Stimulated activated CD8-positive, alpha-beta memory T cell treated with anti-CD3 and anti-CD28 coated beads, Interleukin-7, amount 100 ng/mL, for 48 hours (primary cell): ENCODE results near the gene SNTA1.
"Not testable (repeated sequence)": the region's sequence is repeated elsewhere in the genome, so short reads cannot be mapped to it uniquely, and the experiment has no call there.

ENCODE experiments used
- DNase-seq, 2 donors: peaks; one replicate each; pipeline ENCODE4 v3.0.0-alpha.2; 2020; ENCODE audit warnings: low read depth in 1 of 2; ENCODE audit errors: extremely low read depth in 1 of 2

Gene SNTA1

GRCh38 chr20:33443512-33444239 is at the start of gene SNTA1:
SNTA1 (minus strand) TSS chr20:33443763; CDS start chr20:33443620, 143 bp downstream.
- DNase-seq: peak; percentile 67 to 87

DNA sequence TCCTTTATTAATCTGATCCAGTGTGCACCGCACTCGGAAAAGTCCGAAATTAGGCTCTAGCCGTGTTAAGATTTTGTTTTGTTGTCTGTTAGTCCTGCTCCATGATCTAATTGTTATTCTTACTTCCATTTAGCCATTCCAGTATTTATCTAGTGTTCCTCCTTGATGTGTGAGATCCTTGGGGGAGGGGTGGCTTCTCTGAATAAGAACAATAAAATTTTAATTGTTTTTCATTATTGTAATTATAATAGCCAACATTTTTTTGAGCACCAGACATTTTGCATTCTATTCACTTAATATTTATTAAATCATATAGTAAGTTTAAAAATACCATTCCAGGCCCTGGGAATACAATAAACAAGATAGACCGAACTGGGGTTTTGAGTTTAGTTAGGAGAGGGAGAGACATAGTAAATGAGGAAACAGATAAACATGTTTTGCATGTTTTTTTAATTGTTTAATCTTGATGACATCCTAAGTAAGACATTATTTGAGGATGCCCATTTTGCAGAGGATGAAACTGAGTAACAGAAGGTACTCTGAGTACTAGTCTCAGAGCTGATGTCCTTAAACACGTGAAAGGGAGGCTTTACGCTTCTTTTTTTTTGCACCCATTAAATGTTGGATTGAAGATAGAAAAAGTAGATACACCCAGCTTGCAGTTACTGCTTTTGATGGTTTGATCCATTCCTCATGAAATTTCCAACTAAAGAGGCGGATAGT is 47.5 kb upstream of the SNTA1 start:
- no peak for DNase-seq

DNA sequence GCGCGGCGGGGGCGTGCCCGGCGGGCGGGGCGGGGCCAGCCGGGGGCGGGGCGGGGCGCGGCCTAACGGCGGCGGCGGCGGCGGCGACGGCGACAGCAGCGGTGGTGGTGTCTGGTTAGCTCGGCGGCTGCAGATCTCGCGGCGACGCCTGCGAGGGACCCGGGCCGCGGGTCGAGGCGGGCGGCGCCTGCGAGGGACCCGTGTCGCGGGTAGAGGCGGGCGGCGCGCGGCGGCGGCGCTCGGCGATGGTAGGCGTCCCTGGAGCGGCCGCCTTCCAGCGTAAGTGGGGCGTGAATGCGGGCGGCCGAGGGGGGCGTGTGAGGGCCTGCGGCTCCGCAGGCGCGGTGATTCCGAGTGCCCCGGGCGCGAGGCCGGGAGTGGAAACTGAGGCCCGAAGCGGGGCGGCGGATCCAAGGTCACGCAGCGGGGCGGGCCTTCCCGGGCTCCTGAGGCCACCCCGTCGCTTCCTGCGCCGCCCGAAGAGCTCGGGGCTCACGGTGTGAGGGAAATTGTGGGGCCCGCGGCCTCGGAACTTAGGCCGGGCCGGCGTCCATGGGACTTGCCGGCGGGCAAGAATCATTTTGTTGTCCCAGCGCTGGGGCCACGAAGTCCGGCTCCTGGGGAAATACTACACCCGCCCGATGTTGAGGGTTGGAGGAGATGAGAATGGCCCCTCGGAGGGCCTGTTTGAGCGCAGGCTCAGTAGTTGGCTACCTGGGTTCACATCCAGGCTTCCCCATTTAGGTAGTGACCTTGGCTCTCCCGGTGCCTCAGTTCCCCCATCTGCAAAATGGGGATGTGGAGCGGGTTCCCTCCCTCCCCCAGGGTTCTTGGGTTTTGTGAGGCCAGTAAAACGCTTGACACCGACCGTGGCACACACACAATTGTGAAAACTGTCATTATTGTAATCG is 46.7 kb upstream of the SNTA1 start, which contains the start of gene CBFA2T2:
Gene CBFA2T2 (plus strand): TSS at position 74 of the 911 bp plus-strand sequence. CDS start 172 bp downstream, at position 246.
- DNase-seq: peak in 1 of 2 donors; percentile 42

DNA sequence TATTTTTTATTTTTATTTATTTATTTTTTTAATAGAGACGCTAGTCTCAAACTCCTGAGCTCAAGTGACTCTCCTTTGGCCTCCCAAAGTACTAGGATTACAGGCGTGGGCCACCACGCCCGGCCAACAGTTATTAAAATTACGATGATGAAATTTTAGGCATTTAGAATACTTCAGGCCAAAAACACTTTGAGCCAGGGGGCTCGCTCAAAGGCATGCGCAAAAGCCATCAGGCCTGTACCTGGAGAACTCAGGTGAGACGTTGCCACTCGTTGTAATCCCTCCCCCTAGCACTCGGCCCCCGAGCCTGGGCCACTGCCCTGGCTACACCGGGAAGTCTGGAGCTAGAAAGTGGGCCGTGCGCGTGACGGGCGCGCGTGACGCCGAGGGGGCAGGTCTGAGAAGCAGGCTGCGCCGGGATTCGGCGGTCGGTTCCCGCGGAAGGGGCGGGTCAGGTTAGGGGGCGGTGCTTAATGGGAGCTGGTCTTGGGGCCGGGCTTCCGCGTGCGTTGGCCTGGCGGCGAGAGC is 46.0 kb upstream of the SNTA1 start:
- DNase-seq: peak; percentile 97 to 98

DNA sequence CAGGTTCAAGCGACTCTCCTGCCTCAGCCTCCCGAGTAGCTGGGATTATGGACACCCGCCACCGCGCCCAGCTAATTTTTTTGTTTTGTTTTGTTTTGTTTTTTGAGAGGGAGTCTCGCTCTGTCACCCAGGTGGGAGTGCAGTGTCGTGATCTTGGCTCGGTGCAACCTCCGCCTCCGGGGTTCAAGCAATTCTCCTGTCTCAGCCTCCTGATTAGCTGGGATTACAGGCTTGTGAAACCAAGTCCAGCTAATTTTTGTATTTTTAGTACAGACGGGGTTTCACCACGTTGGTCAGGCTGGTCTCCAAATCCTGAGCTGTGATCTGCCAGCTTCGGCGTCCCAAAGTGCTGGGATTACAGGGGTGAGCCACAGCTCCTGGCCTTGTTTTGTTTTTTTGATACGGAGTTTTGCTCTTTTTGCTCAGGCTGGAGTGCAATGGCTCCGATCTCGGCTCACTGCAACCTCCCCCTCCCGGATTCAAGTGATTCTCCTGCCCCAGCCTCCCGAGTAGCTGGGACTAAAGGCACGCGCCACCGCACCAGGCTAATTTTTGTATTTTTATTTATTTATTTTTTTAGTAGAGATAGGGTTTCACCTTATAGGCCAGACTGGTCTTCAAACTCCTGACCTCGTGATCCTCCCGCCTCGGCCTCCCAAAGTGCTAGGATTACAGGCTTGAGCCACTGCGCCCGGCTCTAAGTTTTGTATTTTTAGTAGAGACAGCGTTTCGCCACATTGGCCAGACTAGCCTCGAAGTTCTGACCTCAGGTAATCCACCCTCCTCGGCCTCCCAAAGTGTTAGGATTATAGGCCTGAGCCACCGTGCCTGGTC is 45.3 kb upstream of the SNTA1 start:
- DNase-seq: not testable (repeated sequence)

DNA sequence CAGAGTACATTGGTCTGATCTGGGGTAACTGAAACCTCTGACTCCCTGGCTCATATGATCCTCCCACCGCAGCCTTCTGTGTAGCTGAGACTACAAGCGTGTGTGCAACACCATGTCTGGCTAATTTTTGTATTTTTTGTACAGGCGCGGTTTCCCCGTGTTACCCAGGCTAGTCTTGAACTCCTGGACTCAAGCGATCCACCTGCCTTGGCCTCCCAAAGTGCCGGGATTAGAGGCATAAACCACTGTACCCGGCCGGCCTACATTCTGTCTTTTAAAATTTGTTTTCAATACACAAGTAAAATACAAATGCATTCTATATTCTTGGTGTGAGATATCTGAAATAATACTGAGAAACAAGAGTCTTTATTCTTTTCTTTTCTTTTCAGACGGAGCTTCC is 44.6 kb upstream of the SNTA1 start:
- no peak for DNase-seq

- not testable (repeated sequence) for DNase-seq
Measured at GRCh38 chr20:33483186-33483585, 39.6 kb upstream of the SNTA1 start.

GRCh38 chr20:33482581-33482980 is 39.0 kb upstream of the SNTA1 start:
- no peak for DNase-seq

DNA sequence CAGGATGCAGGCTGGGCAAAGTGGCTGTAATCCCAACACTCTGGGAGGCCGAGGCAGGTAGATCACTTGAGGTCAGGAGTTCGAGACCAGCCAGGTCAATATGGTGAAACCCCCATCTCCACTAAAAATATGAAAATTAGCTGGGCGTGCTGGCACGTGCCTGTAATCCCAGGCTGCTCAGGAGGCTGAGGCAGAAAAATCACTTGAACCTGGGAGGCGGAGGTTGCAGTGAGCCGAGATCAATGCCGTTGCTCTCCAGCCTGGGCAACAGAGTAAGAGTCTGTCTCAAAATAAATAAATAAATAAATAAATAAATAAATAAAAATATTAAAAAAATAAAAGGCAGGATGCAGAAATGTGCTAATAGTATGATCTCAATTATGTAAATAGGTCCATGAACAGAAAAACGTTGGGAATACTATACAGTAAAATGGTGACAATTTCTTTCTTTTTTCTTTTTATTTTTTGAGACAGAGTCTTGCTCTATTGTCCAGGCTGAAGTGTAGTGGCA is 37.9 kb upstream of the SNTA1 start:
- DNase-seq: no peak

DNA sequence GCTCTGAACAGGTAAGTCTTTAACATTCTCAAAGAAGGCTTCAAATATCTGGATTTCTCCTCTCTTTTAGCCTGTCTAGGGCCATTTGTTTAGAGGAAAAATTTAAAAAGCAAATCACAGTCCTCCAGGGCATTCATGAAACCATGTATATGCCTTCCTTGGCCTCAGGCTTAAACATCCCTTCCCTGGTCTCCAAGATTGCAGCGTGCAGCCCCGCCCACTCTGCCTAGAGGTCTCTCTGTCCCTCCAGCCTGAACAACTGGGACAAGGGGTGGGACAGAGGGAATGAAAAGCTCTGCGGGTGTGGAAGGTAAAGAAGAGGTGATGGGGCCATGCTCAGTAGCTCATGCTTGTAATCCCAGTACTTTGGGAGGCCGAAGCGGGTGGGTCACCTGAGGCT is 36.5 kb upstream of the SNTA1 start:
- no peak for DNase-seq

GRCh38 chr20:33477386-33478234 is 34.0 kb upstream of the SNTA1 start:
- no peak for DNase-seq

- DNase-seq: no peak
Measured at GRCh38 chr20:33475381-33476152, 32.0 kb upstream of the SNTA1 start.

DNA sequence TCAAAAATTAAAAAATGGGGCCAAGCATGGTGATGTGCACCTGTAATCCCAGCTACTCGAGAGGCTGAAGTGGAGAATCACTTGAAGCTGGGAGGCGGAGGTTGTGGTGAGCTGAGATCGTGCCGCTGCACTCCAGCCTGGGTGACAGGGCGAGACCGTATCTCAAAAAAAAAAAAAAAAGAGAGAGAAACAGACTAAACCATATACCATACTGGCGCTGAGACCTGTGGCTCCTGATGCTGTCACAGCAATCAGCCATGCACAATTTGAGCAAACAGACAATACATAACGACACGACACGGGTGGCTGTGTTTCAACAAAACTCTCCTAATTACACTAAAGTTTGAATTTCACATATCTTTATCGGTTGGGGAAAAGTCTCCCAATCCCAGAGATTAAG is 31.4 kb upstream of the SNTA1 start:
- DNase-seq: no peak

- no peak for DNase-seq
Measured at GRCh38 chr20:33474097-33474873, 30.7 kb upstream of the SNTA1 start.

- no peak for DNase-seq
Measured at GRCh38 chr20:33472868-33473435, 29.4 kb upstream of the SNTA1 start.

DNA sequence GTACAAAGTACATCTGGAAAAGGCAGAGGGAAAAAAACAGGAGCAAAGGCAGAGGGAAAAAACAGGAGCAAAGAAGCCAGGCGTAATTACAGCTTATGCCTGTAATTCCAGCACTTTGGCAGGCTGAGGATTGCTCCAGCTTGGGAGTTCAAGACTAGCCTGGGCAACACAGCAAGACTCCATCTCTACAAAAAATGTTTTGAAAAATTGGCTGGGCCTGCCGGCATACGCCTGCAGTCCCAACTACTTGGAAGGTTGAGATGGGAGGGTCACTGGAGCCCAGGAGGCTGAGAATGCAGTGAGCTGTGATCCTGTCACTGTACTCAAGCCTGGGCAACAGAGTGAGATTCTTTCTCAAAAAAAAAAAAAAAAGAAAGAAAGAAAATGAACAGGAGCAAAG is 27.3 kb upstream of the SNTA1 start:
- no peak for DNase-seq

DNA sequence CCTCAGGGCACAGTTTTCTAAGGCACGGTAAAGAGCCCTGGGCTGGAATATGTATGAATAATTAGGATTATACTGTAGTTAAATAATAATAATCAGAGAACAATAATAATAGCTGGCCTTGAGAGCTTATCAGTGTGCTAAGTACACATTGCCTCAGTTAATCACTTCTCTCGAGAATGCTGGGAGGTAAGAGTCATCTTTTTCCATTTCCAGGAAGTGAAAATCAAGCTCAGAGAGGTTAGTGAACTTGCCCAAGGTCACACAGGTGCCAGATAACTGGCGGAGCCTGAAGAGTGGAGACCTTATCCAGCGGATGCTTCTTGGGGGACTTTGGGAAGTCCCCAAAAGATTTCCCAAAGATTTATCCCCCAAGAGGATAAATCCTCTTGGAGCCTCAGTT is 26.9 kb upstream of the SNTA1 start:
- no peak for DNase-seq
